Measurements from ENCODE around the gene SIKE1. TPM values are rescaled to one million over a fixed set of nuclear protein-coding genes. Genes with fewer than 3 reads are reported as not detected.

Gene SIKE1
- total and polyA plus RNA-seq, 4 donors: 18.8 to 40.1 (median 27.0) TPM

DNA sequence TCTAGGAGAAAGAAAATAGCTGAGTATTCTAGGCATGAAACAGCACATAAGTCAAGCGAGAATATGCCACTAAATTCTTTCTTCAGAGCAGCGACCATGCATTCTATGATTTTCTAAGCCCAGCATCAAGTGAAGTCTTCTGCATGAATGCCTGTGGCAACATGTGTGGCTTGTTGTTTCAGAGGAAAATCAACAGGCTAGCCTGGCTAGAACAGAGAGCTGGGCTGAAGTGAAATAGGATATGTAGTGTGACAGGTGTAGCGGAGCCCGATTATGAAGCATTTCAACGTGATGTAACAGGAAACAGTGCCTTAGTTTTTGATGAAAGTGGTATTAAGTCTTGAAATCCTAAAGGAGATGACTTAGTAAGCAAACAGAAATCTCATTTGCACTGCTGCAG lies 29.7 kb downstream of the SIKE1 start:
- ATAC-seq (ENCODE audit: low FRiP score): no peak
- H3K9me3 ChIP-seq (ENCODE audit: control insufficient read depth, low read length): no peaks in the 10 kb centered on the region
- H3K36me3 ChIP-seq (ENCODE audit: control insufficient read depth in 1 of 2, insufficient read depth in 2 of 2, low read length in 1 of 2): no peaks in the 10 kb centered on the region
- no peak for DNase-seq
- no peak overlapping the region for H3K27ac ChIP-seq (ENCODE audit: low read depth in 1 of 2, low read length in 2 of 2)
- no peaks in the 10 kb centered on the region for H3K27me3 ChIP-seq (ENCODE audit: control insufficient read depth in 1 of 2, insufficient read depth in 2 of 2, low read length in 1 of 2)
- intact Hi-C loops (cut with DNase I): no loop called here
- 46 to 50% methylated on average over 5 of the region's 5 CpGs for WGBS, 2 donors
- no peak overlapping the region for H3K4me3 ChIP-seq (ENCODE audit: low read length in 2 of 2)
- H3K4me1 ChIP-seq (ENCODE audit: control insufficient read depth in 1 of 2, insufficient read depth in 2 of 2, low read length in 2 of 2): peaks cover 0 to 16% of the 10 kb centered on the region in 2 donors

DNA sequence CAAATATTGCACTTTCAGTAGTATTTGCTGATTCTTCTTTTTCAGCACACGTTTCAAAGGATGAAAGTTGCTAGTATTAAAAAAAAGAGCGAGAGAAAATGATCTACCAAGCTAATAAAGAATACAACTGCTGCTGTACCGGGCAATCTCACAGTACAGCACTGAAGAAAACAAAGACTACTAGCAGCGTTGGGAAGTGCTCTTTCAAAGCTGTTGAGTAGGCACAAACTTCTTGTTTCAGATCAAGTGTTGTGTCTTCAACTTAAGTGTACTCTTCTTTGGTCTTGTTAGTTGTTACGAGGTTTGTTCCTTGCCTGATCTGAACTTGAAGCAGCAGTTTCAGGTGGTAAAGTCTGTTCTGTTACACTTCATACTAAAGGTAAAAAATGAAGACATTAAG lies 30.6 kb downstream of the SIKE1 start:
- no peaks in the 10 kb centered on the region for H3K27me3 ChIP-seq (ENCODE audit: control insufficient read depth in 1 of 2, insufficient read depth in 2 of 2, low read length in 1 of 2)
- intact Hi-C loops (cut with DNase I): no loop called here
- DNase-seq (no peak), ATAC-seq (ENCODE audit: low FRiP score) (no peak)
- H3K4me3 ChIP-seq (ENCODE audit: low read length in 2 of 2): no peak overlapping the region
- H3K4me1 ChIP-seq (ENCODE audit: control insufficient read depth in 1 of 2, insufficient read depth in 2 of 2, low read length in 2 of 2): peaks cover 0 to 15% of the 10 kb centered on the region in 2 donors
- WGBS, 2 donors: 61 to 62% methylated on average over 5 of the region's 5 CpGs
- no peak overlapping the region for H3K27ac ChIP-seq (ENCODE audit: low read depth in 1 of 2, low read length in 2 of 2)
- no peaks in the 10 kb centered on the region for H3K9me3 ChIP-seq (ENCODE audit: control insufficient read depth, low read length)
- no peaks in the 10 kb centered on the region for H3K36me3 ChIP-seq (ENCODE audit: control insufficient read depth in 1 of 2, insufficient read depth in 2 of 2, low read length in 1 of 2)

DNA sequence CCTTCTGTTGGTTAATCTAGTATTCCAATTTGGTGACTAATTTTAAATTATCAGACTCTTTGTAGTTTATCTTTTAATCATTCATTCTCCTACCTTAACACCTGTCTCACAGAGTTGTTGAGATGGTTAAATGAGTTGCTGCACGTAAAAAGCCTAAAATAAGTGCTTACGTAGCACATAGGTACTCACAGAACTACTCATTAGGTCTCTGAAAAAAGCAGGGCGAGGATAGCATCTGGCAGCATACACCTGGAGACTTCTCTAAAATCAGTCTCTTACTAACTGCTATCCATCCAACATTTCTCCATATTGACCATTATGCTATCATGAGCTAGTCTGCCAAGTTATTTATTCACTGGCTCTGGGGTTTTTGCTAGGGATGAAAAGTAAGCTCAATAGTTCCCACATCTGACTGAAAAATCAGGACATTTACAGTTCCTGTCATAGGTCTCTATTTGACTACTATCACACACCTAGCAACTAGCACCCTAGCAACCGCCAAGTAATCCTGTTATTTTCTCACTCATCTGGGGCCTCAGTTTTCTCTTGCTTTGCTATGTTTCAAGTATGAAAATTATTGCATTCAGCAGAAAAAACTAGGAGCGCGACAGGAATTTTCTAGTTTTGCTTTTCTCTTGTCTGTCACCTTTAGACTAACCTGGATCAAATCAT lies 33.9 kb downstream of the SIKE1 start:
- peaks cover 0 to 9% of the 10 kb centered on the region in 2 donors for H3K4me1 ChIP-seq (ENCODE audit: control insufficient read depth in 1 of 2, insufficient read depth in 2 of 2, low read length in 2 of 2)
- intact Hi-C loops (cut with DNase I): no loop called here
- no peak for DNase-seq
- H3K27ac ChIP-seq (ENCODE audit: low read depth in 1 of 2, low read length in 2 of 2): no peak overlapping the region
- H3K9me3 ChIP-seq (ENCODE audit: control insufficient read depth, low read length): no peaks in the 10 kb centered on the region
- no peaks in the 10 kb centered on the region for H3K27me3 ChIP-seq (ENCODE audit: control insufficient read depth in 1 of 2, insufficient read depth in 2 of 2, low read length in 1 of 2)
- no peak for ATAC-seq (ENCODE audit: low FRiP score)
- no peak overlapping the region for H3K4me3 ChIP-seq (ENCODE audit: low read length in 2 of 2)
- H3K36me3 ChIP-seq (ENCODE audit: control insufficient read depth in 1 of 2, insufficient read depth in 2 of 2, low read length in 1 of 2): no peaks in the 10 kb centered on the region
- WGBS, 2 donors: 79 to 83% methylated on average over 6 of the region's 6 CpGs

DNA sequence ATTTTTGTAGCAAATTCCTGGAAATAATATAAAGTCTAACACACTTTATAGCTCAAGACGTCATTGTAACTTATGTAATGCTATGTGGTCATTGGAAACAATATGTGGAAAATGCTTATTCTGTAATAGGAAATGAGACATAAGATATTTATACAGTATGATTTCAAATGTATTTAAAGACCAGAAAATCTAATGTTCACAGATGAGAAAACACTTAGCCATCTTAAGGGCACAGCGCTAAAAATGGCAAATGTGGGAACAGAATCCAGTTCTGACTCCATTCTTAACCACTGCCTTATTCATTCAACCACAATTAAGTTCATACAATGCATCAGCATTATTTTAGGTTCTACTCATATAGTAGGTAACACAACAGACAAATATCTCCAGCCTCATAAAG lies 35.2 kb downstream of the SIKE1 start:
- Histone ChIP-seq H3K4me1 (ENCODE audit: control insufficient read depth in 1 of 2, insufficient read depth in 2 of 2, low read length in 2 of 2) (peaks cover 0 to 6% of the 10 kb centered on the region in 2 donors), H3K36me3 (ENCODE audit: control insufficient read depth in 1 of 2, insufficient read depth in 2 of 2, low read length in 1 of 2) (no peaks in the 10 kb centered on the region), H3K4me3 (ENCODE audit: low read length in 2 of 2) (no peak overlapping the region), H3K9me3 (ENCODE audit: control insufficient read depth, low read length) (no peaks in the 10 kb centered on the region), H3K27ac (ENCODE audit: low read depth in 1 of 2, low read length in 2 of 2) (no peak overlapping the region), H3K27me3 (ENCODE audit: control insufficient read depth in 1 of 2, insufficient read depth in 2 of 2, low read length in 1 of 2) (no peaks in the 10 kb centered on the region)
- DNase-seq (no peak), ATAC-seq (ENCODE audit: low FRiP score) (no peak)
- intact Hi-C loops (cut with DNase I): no loop called here
- 54 to 57% methylated on average over 2 of the region's 2 CpGs for WGBS, 2 donors

DNA sequence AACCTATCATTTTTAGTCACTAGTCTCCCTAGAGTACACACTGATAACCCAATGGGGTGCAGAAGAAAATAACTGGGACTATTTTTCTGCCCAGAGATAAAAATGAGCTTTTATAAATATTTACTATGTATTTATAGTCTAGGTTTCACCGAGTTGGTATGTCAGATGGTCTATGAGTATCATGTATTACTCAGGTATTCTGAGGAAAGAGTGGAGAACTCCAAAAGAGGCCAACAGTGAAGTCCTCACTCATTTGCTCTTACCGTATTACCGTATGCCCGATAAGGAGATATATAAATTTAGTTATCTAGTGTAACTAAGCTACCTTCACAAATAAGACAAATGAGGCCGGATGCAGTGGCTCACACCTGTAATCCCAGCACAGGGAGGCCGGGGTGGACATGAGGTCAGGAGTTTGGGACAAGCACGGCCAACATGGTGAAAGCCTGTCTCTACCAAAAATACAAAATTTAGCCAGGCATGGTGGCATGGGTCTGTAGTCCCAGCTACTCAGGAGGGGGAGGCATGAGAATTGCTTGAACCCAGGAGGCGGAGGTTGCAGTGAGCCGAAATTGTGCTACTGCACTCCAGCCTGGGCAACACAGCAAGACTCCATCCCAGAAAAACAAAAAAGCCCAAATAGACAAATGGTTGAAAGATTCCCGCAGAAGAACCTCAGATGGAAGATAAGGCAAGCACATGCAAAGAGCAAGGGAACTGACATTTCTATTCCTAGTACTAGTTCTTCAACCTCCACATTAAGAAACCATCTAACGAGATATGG lies 38.3 kb downstream of the SIKE1 start:
- ATAC-seq (ENCODE audit: low FRiP score) (no peak), DNase-seq (no peak)
- peaks cover 0 to 4% of the 10 kb centered on the region in 2 donors for H3K36me3 ChIP-seq (ENCODE audit: control insufficient read depth in 1 of 2, insufficient read depth in 2 of 2, low read length in 1 of 2)
- peaks cover 0 to 4% of the 10 kb centered on the region in 2 donors for H3K4me1 ChIP-seq (ENCODE audit: control insufficient read depth in 1 of 2, insufficient read depth in 2 of 2, low read length in 2 of 2)
- H3K27ac ChIP-seq (ENCODE audit: low read depth in 1 of 2, low read length in 2 of 2): no peak overlapping the region
- intact Hi-C loops (cut with DNase I): no loop called here
- H3K4me3 ChIP-seq (ENCODE audit: low read length in 2 of 2): no peak overlapping the region
- no peaks in the 10 kb centered on the region for H3K9me3 ChIP-seq (ENCODE audit: control insufficient read depth, low read length)
- 91 to 92% methylated on average over 11 of the region's 11 CpGs for WGBS, 2 donors
- H3K27me3 ChIP-seq (ENCODE audit: control insufficient read depth in 1 of 2, insufficient read depth in 2 of 2, low read length in 1 of 2): no peaks in the 10 kb centered on the region

DNA sequence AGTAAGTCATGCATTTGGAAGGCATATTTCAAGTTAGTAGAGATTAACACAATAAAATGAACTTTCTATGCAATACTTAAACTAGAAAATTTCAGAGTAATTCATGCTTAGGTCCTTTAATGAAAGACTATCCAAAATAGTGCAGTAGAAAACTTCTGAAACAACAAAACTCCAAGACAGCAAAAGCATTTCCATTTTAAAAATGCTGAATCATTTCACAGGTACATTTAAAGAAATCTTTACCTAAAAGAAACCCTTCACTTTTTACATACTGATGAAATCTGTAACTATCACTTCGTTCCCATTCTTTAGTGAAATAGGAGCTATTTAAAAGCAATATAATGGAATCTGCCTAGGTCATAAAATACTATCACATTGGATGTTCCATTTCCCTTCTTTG lies 40.2 kb downstream of the SIKE1 start:
- 89 to 91% methylated on average over 1 of the region's 1 CpG for WGBS, 2 donors
- Histone ChIP-seq H3K27me3 (ENCODE audit: control insufficient read depth in 1 of 2, insufficient read depth in 2 of 2, low read length in 1 of 2) (no peaks in the 10 kb centered on the region), H3K4me3 (ENCODE audit: low read length in 2 of 2) (no peak overlapping the region), H3K36me3 (ENCODE audit: control insufficient read depth in 1 of 2, insufficient read depth in 2 of 2, low read length in 1 of 2) (peaks cover 2 to 6% of the 10 kb centered on the region in 2 donors), H3K9me3 (ENCODE audit: control insufficient read depth, low read length) (no peaks in the 10 kb centered on the region), H3K4me1 (ENCODE audit: control insufficient read depth in 1 of 2, insufficient read depth in 2 of 2, low read length in 2 of 2) (no peaks in the 10 kb centered on the region), H3K27ac (ENCODE audit: low read depth in 1 of 2, low read length in 2 of 2) (no peak overlapping the region)
- intact Hi-C loops (cut with DNase I): no loop called here
- ATAC-seq (ENCODE audit: low FRiP score) (no peak), DNase-seq (no peak)

DNA sequence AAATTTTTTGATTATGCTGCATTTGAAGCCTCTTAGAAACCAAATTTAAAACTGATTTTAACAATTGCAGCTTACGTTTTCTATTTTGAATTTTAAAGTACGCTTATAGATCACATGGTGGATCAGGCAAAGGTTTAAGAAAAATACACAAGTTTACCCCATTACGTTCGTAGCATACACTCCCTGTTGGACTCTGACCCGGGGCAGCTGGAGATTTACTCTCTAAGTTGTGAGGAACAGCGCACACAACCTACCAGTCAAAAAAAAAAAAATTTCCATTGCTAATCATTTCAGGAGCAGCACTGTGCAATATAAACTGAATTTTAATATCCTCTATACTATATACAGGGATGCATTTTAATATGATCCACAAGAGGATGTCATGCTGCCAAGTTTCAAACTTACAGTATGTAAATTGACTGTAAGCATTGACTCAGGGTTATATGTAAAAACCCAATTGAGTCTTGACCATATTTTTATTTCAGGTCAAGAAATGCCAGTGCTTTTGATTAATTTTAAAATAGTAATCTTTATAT lies 43.1 kb downstream of the SIKE1 start:
- Histone ChIP-seq H3K4me3 (ENCODE audit: low read length in 2 of 2) (no peak overlapping the region), H3K36me3 (ENCODE audit: control insufficient read depth in 1 of 2, insufficient read depth in 2 of 2, low read length in 1 of 2) (peaks cover 4 to 6% of the 10 kb centered on the region in 2 donors), H3K9me3 (ENCODE audit: control insufficient read depth, low read length) (no peaks in the 10 kb centered on the region), H3K4me1 (ENCODE audit: control insufficient read depth in 1 of 2, insufficient read depth in 2 of 2, low read length in 2 of 2) (no peaks in the 10 kb centered on the region), H3K27me3 (ENCODE audit: control insufficient read depth in 1 of 2, insufficient read depth in 2 of 2, low read length in 1 of 2) (no peaks in the 10 kb centered on the region), H3K27ac (ENCODE audit: low read depth in 1 of 2, low read length in 2 of 2) (no peak overlapping the region)
- DNase-seq: no peak
- intact Hi-C loops (cut with DNase I): no loop called here
- ATAC-seq (ENCODE audit: low FRiP score): no peak
- 87 to 88% methylated on average over 6 of the region's 6 CpGs for WGBS, 2 donors

DNA sequence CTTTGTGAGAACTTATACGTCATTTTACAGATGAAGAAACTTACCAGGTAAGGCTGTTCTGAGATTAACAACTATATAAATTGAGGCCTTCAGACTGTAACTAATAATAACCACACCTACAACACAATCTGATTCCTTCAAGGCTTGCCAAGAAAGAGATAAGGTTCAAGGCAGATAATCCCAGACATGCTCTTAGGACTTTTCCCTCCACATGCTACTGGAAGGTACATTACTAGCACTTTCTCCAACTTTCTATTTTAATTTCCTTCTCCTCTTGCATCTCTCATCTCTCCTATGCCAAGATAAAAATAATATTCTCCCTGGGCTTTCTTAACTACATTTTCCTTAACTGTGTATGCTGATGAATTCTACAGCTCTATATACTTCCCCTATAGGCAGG lies 45.0 kb downstream of the SIKE1 start:
- ATAC-seq (ENCODE audit: low FRiP score): no peak
- H3K27ac ChIP-seq (ENCODE audit: low read depth in 1 of 2, low read length in 2 of 2): no peak overlapping the region
- no peaks in the 10 kb centered on the region for H3K27me3 ChIP-seq (ENCODE audit: control insufficient read depth in 1 of 2, insufficient read depth in 2 of 2, low read length in 1 of 2)
- no peak for DNase-seq
- no peaks in the 10 kb centered on the region for H3K9me3 ChIP-seq (ENCODE audit: control insufficient read depth, low read length)
- intact Hi-C loops (cut with DNase I): no loop called here
- H3K36me3 ChIP-seq (ENCODE audit: control insufficient read depth in 1 of 2, insufficient read depth in 2 of 2, low read length in 1 of 2): peaks cover 4 to 6% of the 10 kb centered on the region in 2 donors
- H3K4me3 ChIP-seq (ENCODE audit: low read length in 2 of 2): no peak overlapping the region
- 73 to 86% methylated on average over 1 of the region's 1 CpG for WGBS, 2 donors
- H3K4me1 ChIP-seq (ENCODE audit: control insufficient read depth in 1 of 2, insufficient read depth in 2 of 2, low read length in 2 of 2): no peaks in the 10 kb centered on the region

DNA sequence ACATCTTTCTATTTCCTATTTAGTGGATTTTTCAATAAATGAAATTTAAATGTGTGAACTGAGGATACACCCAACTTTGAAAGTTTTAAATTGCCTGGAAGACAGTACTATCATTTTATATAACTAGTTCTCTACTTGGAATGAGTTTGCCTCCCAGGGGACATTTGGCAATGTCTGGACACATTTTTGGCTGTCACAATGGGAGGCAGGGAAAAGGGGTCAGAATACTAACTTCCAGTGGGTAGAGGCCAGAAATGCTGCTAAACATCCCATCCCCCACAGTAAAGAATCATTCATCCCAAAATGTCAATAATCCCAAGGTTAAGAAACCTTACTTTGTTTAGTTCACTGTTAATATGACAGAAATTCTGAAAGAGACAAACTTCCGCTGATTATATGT lies 50.7 kb downstream of the SIKE1 start:
- Histone ChIP-seq H3K4me1 (ENCODE audit: control insufficient read depth in 1 of 2, insufficient read depth in 2 of 2, low read length in 2 of 2) (no peaks in the 10 kb centered on the region), H3K27ac (ENCODE audit: low read depth in 1 of 2, low read length in 2 of 2) (no peak overlapping the region), H3K9me3 (ENCODE audit: control insufficient read depth, low read length) (no peaks in the 10 kb centered on the region), H3K36me3 (ENCODE audit: control insufficient read depth in 1 of 2, insufficient read depth in 2 of 2, low read length in 1 of 2) (peaks cover 0 to 2% of the 10 kb centered on the region in 2 donors), H3K4me3 (ENCODE audit: low read length in 2 of 2) (no peak overlapping the region), H3K27me3 (ENCODE audit: control insufficient read depth in 1 of 2, insufficient read depth in 2 of 2, low read length in 1 of 2) (no peaks in the 10 kb centered on the region)
- intact Hi-C loops (cut with DNase I): no loop called here
- ATAC-seq (ENCODE audit: low FRiP score) (no peak), DNase-seq (no peak)
- 99 to 100% methylated on average over 1 of the region's 1 CpG for WGBS, 2 donors

All from aorta (tissue), 5 donors.